OCI-LY7 (cell line): Measurements from ENCODE around the gene APOH.

Source experiments
- CTCF ChIP-seq: fragments of 200-600 bp; sonication (generic); conservative IDR thresholded peaks from 2 replicates; pipeline ENCODE4 v1.5.1; 2014; ENCODE audit warnings: mild to moderate bottlenecking, antibody characterized with exemption, low read length, moderate library complexity, mixed read lengths
- EZH2phosphoT487 ChIP-seq: fragments of 200-600 bp; sonication (generic); IDR thresholded peaks from 2 replicates; pipeline ENCODE4 v1.6.1; 2018; ENCODE audit warnings: low read depth, borderline replicate concordance, mild to moderate bottlenecking, mixed run types, antibody characterized with exemption, low read length, moderate library complexity, mixed read lengths

- TF ChIP-seq CTCF (peak; percentile 95), EZH2phosphoT487 (no peak)
These were observed 63.6 kb downstream of the APOH start for GRCh38 chr17:66165537-66166123.
